Fibroblast of skin of right quadriceps (primary cell): ENCODE data around the gene UGP2.
"Not testable (repeated sequence)": the region's sequence is repeated elsewhere in the genome, so short reads cannot be mapped to it uniquely, and the experiment has no call there.

Source experiments
- DNase-seq: peaks from one replicate; pipeline ENCODE4 v3.0.0-alpha.2; 2013

The UGP2 gene

DNA sequence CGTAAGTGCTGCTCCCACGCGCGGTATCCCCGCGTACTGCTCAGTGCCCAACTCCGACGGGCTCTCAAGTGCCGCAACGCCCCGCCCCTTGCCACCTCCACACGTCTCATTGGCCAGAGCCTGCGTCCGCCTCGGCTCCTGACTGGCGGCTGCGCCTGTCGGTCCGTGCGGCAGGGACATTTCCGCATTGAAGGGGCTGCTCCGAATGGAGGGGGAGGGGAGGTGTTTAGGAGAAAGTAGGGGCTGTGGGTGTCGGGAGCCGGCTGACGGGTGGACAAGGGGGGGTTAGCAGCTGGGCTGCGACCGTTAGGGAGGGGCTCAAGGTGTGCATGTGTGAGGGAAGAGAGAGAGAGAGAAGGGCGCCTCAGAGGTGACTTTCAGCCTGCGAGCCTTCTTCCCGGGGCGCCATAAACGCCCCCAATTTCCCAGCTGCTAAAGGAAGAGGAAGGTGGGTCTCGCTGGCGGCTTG lies 877 bp upstream of the UGP2 start:
- peak; percentile 98 for DNase-seq

GRCh38 chr2:63842149-63843061 lies 709 bp downstream of the UGP2 start:
- peak; percentile 68 for DNase-seq

GRCh38 chr2:63843093-63843492 lies 1.4 kb downstream of the UGP2 start:
- no peak for DNase-seq

DNA sequence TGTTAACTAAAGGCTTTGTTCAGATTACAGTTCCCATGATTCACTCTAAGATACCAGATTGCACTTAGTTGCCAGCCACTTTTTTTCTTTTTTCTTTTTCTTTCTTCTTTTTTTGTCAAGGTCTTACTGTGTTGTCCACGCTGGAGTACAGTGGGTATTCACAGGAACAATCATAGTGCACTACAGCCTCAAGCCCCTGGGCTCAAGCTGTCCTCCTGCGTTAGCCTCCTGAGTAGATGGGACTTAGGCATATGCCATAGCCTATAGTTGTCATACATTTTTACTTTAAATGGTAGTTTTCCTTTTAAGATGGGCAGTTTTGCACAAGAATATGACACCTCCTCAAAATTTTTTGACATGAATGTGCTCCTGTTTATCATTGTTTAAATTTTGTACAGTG lies 2.1 kb downstream of the UGP2 start:
- DNase-seq: no peak

DNA sequence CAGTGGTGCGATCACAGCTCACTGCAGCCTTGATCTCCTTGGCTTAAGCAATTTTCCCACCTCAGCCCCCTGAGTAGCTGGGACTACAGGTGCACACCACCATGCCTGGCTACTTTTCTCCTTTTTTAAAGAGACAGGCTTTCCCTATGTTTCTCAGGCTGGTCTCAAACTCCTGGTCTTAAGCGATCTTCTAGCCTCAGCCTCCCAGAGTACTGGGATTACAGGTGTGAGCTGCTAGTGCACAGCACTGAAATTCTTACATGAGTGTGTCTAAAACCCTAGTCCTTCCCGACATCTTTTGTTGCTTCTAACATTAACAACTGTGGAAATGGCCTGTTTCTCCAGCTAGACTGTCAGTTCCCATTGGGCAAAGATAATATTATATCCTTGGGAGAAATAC lies 2.9 kb downstream of the UGP2 start:
- no peak for DNase-seq

DNA sequence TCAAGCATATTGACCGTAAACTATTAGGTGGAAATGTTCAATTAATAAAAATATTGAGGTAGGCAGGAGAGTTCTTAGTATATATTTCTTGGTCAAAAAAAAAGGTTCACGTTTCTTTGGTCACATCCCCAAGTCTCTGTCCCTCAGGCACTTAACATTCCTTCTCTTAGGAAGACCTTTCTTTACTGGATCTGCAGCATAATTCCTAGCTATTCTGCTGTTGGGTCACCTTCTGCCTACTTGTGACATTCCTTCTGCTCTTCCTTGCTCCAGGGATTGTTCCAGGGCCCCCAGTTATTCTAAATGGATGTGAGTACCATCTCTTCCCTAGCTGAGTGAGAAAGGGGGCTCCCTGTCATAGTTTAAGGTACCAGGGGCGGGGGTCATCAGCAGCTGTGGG lies 4.2 kb downstream of the UGP2 start:
- no peak for DNase-seq

GRCh38 chr2:63846487-63846886 lies 4.8 kb downstream of the UGP2 start:
- DNase-seq: peak; percentile 66

- not testable (repeated sequence) for DNase-seq
Observed at GRCh38 chr2:63847571-63847970, 5.9 kb downstream of the UGP2 start.

DNA sequence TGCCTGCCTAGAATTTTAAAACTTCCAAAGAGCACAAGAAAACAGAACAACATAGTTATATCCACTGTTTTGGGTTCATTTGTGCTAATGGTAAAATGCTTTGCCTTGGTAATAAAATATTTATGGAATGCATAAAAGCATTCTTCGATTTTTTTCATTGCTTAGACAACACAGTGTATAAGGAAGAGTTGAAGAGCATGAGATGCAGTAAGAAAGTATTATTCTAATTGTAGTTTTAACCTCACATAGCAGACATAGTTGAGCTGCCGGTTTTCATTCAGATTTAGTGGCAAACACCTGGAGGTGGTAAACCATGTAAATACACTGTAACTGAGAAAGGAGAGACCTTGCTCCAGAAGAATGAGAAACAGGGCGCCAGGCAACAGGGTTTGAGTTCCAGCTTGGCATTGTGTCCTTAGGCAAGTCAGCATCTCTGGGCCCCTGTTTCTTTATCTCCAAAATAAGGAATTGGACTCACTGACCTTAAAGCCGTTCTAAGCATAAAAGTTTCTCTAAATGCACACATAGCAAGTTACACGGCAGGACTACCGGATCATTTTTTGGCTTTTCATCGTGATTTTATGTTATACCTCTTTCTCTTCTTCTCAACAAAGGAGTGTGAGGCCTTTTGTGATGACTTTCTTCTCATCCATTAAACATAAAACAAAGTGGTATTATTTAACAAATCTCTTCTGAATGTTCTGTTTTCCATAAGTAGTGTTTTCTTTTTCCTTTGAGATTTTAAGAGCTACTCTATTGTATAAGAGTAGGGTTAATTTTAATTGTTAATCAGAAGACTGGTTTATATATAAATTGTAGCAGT lies 7.9 kb downstream of the UGP2 start:
- peak; percentile 67 for DNase-seq

GRCh38 chr2:63850204-63850571 lies 8.5 kb downstream of the UGP2 start:
- DNase-seq: no peak

DNA sequence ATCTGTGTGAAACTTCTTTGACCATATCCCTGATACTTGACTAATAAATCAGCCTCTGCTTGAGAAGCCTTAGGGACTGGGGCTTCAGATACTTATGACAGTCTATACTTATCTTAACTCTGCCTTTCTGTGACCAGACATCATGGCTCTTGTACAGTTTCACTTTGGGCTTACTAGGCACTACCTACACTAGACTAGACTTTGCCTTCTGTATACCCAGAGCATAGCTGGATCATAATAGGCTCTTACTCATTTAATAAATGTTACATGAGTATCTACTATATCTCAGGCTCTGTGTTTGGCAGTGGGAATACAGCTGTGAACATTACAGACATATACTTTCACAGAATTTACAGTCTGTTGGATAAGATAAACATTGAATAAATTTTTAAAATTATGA lies 9.0 kb downstream of the UGP2 start:
- DNase-seq: no peak

DNA sequence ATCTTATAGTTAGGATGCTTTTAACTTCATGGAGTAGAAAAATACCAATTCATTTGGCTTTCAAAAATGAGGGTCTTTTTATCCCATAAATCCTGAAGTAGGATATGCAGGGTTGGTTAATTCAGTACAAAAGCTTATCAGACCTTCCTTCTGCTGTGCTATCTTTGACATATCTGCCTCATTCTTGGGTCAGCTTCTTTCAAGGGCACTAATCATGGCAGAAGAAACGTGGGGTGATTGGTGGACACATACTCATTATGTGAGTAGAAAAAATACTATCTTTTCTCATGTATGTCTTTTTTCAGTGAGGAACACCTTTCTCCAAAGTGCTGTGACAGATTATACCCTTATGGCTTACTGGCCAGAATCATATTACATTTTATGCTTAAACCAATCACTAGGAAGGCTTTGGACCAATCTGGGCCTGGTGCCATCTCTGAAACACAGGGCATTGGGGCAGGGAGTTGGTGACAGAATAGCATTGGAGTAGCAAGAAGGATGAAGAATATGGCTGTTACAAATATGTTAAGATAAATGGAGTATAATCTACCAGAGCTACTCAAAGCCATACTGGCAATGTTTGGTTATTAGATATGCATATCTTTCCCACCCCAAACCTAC lies 10.1 kb downstream of the UGP2 start:
- DNase-seq: no peak

- no peak for DNase-seq
Observed at GRCh38 chr2:63853527-63854310, 12.0 kb downstream of the UGP2 start.

GRCh38 chr2:63855418-63856302 lies 14.0 kb downstream of the UGP2 start:
- DNase-seq: no peak

DNA sequence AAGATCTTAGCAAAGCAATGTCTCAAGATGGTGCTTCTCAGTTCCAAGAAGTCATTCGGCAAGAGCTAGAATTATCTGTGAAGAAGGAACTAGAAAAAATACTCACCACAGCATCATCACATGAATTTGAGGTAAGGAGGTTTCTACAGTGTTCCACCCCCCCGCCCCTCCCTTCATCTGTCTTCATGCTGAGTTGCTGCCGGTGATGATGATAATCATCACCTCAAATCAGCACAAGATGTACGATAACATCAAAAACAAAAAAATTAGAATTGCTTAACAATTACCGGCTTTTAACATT lies 14.6 kb downstream of the UGP2 start:
- DNase-seq: no peak

- no peak for DNase-seq
Observed at GRCh38 chr2:63858291-63858690, 16.6 kb downstream of the UGP2 start.

- DNase-seq: peak; percentile 65
Observed at GRCh38 chr2:63861220-63861822, 19.6 kb downstream of the UGP2 start.

DNA sequence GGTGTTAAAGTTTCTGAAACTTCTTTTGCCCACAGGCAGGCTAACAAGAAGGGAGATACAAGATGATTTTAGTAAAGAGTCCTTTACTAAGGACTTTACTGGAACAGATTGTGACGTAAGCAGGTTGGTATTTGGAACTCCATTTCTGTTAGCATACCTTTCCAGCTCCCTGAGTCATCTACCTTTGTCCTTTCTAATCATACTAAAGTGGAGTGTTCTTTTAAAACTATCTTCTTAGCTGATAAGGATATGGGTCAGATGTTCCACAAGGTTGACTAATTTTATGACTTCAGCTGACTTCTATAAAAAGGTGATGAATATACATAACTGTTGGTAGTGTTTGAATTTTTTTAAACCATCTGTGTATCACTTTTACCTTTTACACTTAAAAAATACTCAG lies 21.1 kb downstream of the UGP2 start:
- no peak for DNase-seq

DNA sequence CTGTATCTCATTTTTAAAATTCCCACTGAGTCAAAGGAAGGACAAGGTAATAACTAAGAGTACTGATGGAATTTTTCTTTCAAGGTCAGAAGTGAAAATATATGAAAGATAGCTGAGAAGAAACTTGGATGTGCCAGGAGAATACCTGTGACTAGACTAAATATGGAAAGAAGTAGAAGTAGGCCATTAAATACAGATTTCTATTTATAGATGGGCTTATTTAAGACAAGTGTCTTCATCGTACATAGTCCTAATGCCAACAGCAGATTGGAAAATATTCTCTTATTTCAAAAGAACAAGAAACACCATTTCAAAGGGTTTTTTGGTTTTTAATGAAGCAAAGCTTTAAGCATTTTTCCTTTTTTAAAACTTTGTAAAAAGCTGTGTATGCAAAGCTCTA lies 22.0 kb downstream of the UGP2 start:
- no peak for DNase-seq

GRCh38 chr2:63865159-63865799 lies 23.6 kb downstream of the UGP2 start:
- DNase-seq: peak; percentile 50
